Liver (tissue), 3 donors: ENCODE results near the gene ADCYAP1R1.

Experiments
- EGR1 ChIP-seq, 2 donors: IDR thresholded peaks; 2 replicates each; pipeline ENCODE4 v1.6.1; 2016 to 2018; ENCODE audit warnings: antibody characterized with exemption in 2 of 2, low read depth in 2 of 2
- FOXA1 ChIP-seq: IDR thresholded peaks from 2 replicates; pipeline ENCODE4 v1.6.1; 2016; ENCODE audit warnings: antibody characterized with exemption
- JUND ChIP-seq, 2 donors: IDR thresholded peaks; 2 replicates each; pipeline ENCODE4 v1.6.1; 2016; ENCODE audit warnings: antibody characterized with exemption in 2 of 2
- RAD21 ChIP-seq, 2 donors: IDR thresholded peaks; 2 replicates each; pipeline ENCODE4 v1.6.1; 2016; ENCODE audit warnings: antibody characterized with exemption in 2 of 2, mild to moderate bottlenecking in 2 of 2
- TAF1 ChIP-seq: conservative IDR thresholded peaks from 2 replicates; pipeline ENCODE4 v1.6.1; 2016; ENCODE audit warnings: antibody characterized with exemption, mild to moderate bottlenecking
- YY1 ChIP-seq: IDR thresholded peaks from 2 replicates; pipeline ENCODE4 v1.6.1; 2016; ENCODE audit warnings: antibody characterized with exemption, mild to moderate bottlenecking
- TF ChIP-seq, protein P1 (sequence below): fragments of 150-350 bp; IDR thresholded peaks from 2 replicates; pipeline ENCODE4 v1.5.1; 2017; ENCODE audit warnings: improper control_type of control experiment, low read depth, low read length; ENCODE audit not compliant: missing input control
- TF ChIP-seq, protein P2 (sequence below): IDR thresholded peaks from 2 replicates; pipeline ENCODE4 v1.6.1; 2016; ENCODE audit warnings: antibody characterized with exemption, mild to moderate bottlenecking
- donor health status: healthy.
- donor health status: healthy.

DNA sequence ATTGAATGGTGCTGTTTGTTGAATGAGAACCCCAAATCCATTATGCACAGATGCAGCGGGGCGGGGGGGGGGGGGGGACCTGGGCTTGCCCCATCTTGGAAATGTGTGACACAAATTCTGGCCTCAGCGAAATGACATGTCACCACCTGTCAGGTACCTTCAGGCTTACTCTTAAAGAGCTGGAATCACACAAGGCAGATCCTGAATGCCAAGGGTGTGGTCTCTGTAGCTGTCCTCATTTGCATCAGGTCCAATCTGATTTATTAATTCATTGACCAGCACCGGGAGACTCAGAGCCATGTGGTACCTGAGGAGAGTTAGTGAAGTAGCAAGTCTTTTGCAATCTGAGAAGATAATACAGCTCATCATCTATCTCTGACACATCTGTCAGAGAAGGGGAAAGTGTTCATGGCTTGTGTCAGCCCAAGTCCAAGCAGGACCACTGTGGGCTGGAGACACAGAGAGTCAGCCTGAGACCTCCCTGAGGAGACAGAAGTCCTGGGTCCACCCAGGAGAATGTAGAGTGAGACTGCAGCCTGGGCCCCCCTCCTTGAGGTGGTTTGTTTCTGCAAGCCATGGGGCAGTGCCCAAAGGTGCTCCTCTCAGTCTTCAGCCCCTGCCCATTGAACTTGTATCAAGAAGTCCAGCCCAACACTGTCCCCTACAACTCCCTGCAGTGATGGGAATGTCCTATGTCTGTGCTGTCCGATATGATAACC is 46.7 kb downstream of the ADCYAP1R1 start:
- TF ChIP-seq, protein P1, sequence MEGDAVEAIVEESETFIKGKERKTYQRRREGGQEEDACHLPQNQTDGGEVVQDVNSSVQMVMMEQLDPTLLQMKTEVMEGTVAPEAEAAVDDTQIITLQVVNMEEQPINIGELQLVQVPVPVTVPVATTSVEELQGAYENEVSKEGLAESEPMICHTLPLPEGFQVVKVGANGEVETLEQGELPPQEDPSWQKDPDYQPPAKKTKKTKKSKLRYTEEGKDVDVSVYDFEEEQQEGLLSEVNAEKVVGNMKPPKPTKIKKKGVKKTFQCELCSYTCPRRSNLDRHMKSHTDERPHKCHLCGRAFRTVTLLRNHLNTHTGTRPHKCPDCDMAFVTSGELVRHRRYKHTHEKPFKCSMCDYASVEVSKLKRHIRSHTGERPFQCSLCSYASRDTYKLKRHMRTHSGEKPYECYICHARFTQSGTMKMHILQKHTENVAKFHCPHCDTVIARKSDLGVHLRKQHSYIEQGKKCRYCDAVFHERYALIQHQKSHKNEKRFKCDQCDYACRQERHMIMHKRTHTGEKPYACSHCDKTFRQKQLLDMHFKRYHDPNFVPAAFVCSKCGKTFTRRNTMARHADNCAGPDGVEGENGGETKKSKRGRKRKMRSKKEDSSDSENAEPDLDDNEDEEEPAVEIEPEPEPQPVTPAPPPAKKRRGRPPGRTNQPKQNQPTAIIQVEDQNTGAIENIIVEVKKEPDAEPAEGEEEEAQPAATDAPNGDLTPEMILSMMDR = no peak
- no peak for TF ChIP-seq JUND (IDR thresholded peaks at IDR 0.05)
- TF ChIP-seq, protein P2, sequence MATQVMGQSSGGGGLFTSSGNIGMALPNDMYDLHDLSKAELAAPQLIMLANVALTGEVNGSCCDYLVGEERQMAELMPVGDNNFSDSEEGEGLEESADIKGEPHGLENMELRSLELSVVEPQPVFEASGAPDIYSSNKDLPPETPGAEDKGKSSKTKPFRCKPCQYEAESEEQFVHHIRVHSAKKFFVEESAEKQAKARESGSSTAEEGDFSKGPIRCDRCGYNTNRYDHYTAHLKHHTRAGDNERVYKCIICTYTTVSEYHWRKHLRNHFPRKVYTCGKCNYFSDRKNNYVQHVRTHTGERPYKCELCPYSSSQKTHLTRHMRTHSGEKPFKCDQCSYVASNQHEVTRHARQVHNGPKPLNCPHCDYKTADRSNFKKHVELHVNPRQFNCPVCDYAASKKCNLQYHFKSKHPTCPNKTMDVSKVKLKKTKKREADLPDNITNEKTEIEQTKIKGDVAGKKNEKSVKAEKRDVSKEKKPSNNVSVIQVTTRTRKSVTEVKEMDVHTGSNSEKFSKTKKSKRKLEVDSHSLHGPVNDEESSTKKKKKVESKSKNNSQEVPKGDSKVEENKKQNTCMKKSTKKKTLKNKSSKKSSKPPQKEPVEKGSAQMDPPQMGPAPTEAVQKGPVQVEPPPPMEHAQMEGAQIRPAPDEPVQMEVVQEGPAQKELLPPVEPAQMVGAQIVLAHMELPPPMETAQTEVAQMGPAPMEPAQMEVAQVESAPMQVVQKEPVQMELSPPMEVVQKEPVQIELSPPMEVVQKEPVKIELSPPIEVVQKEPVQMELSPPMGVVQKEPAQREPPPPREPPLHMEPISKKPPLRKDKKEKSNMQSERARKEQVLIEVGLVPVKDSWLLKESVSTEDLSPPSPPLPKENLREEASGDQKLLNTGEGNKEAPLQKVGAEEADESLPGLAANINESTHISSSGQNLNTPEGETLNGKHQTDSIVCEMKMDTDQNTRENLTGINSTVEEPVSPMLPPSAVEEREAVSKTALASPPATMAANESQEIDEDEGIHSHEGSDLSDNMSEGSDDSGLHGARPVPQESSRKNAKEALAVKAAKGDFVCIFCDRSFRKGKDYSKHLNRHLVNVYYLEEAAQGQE = no peak
- TF ChIP-seq TAF1 = no peak
- no peak for TF ChIP-seq YY1
- TF ChIP-seq FOXA1 = no peak
- no peak for TF ChIP-seq EGR1 (IDR thresholded peaks at IDR 0.05; ENCODE audit: low read depth in 2 of 2)
- no peak for TF ChIP-seq RAD21 (IDR thresholded peaks at IDR 0.05)
